Endothelial cell (in vitro differentiated cells): ENCODE measurements around the gene RPL39. TPM values are rescaled to one million over a fixed set of nuclear protein-coding genes. Genes with fewer than 3 reads are reported as not detected.

Source experiments
- DNase-seq: peaks from one replicate; pipeline ENCODE4 v3.0.0; 2021; ENCODE audit warnings: low spot score
- H3K27ac Mint-ChIP-seq: one replicate; pipeline ENCODE4 v1.8.0; 2021; ENCODE audit warnings: mixed read lengths, inconsistent platforms; ENCODE audit not compliant: unreplicated experiment
- H3K27me3 Mint-ChIP-seq: one replicate; pipeline ENCODE4 v1.8.0; 2021; ENCODE audit warnings: mild to moderate bottlenecking, moderate library complexity, mixed read lengths, inconsistent platforms; ENCODE audit not compliant: unreplicated experiment
- H3K36me3 Mint-ChIP-seq: one replicate; pipeline ENCODE4 v1.8.0; 2021; ENCODE audit warnings: mild to moderate bottlenecking, low read depth, mixed read lengths, inconsistent platforms; ENCODE audit not compliant: unreplicated experiment
- H3K4me1 Mint-ChIP-seq: one replicate; pipeline ENCODE4 v1.8.0; 2021; ENCODE audit warnings: mild to moderate bottlenecking, mixed read lengths, inconsistent platforms; ENCODE audit not compliant: unreplicated experiment
- H3K4me3 Mint-ChIP-seq: one replicate; pipeline ENCODE4 v1.8.0; 2021; ENCODE audit warnings: mild to moderate bottlenecking, mixed read lengths, inconsistent platforms; ENCODE audit not compliant: unreplicated experiment
- H3K9me3 Mint-ChIP-seq: one replicate; pipeline ENCODE4 v1.8.0; 2021; ENCODE audit warnings: mixed read lengths, inconsistent platforms; ENCODE audit not compliant: unreplicated experiment
- CTCF ChIP-seq: fragments of 200-600 bp; sonication (generic); IDR thresholded peaks from one replicate; pipeline ENCODE4 v1.5.0; 2021; ENCODE audit warnings: antibody characterized with exemption; ENCODE audit not compliant: unreplicated experiment
- total RNA-seq: library from RNA; stranded (reverse); fragmentation: NEBNext Ultra II Directional; extraction: Animal tissue kit (Norgen Biotek cat#: 25700); gene quantifications from one replicate; pipeline ENCODE4 v1.2.1, GENCODE V29; 2021; ENCODE audit not compliant: unreplicated experiment

The RPL39 gene
- total RNA-seq, 1 donor from 2014 or later = 1,381 TPM

- Mint-ChIP-seq H3K4me3 (no peak overlapping the region), H3K27me3 (peaks cover 2% of the 10 kb centered on the region), H3K36me3 (no peaks in the 10 kb centered on the region), H3K9me3 (no peaks in the 10 kb centered on the region), H3K4me1 (peaks cover 2% of the 10 kb centered on the region), H3K27ac (no peak overlapping the region)
- no peak for TF ChIP-seq CTCF
- DNase-seq = no peak
These were observed 28.7 kb downstream of the RPL39 start for GRCh38 chrX:119762718-119763117.

GRCh38 chrX:119760026-119760877 lies 31.2 kb downstream of the RPL39 start:
- H3K27me3 Mint-ChIP-seq = peaks cover 2% of the 10 kb centered on the region
- H3K27ac Mint-ChIP-seq = no peak overlapping the region
- TF ChIP-seq CTCF = no peak
- no peak overlapping the region for H3K4me3 Mint-ChIP-seq
- no peaks in the 10 kb centered on the region for H3K9me3 Mint-ChIP-seq
- DNase-seq = no peak
- H3K4me1 Mint-ChIP-seq = peaks cover 6% of the 10 kb centered on the region
- no peaks in the 10 kb centered on the region for H3K36me3 Mint-ChIP-seq

GRCh38 chrX:119759248-119759766 lies 32.1 kb downstream of the RPL39 start:
- no peak for DNase-seq
- no peaks in the 10 kb centered on the region for H3K36me3 Mint-ChIP-seq
- TF ChIP-seq CTCF = no peak

GRCh38 chrX:119758731-119759247 lies 32.6 kb downstream of the RPL39 start:
- no peak overlapping the region for H3K27ac Mint-ChIP-seq
- peak; percentile 4 for DNase-seq
- H3K4me3 Mint-ChIP-seq = no peak overlapping the region
- H3K4me1 Mint-ChIP-seq = peaks cover 6% of the 10 kb centered on the region
- no peak for TF ChIP-seq CTCF
- H3K9me3 Mint-ChIP-seq = no peaks in the 10 kb centered on the region
- peaks cover 2% of the 10 kb centered on the region for H3K27me3 Mint-ChIP-seq
- no peaks in the 10 kb centered on the region for H3K36me3 Mint-ChIP-seq

More at GRCh38 chrX:119759248-119759766, 32.1 kb downstream of the RPL39 start:
- Mint-ChIP-seq H3K4me1 (peaks cover 6% of the 10 kb centered on the region), H3K27me3 (peaks cover 2% of the 10 kb centered on the region), H3K27ac (no peak overlapping the region), H3K9me3 (no peaks in the 10 kb centered on the region), H3K4me3 (no peak overlapping the region)
